Right kidney (tissue), 9 donors: Measurements from ENCODE around the gene DAND5.

ENCODE experiments used
- DNase-seq: peaks from one replicate; pipeline ENCODE4 v3.0.0-alpha.2; 2016
- long read RNA-seq, 8 donors: transcript quantifications; one replicate each; lab custom pipeline, GENCODE V29; 2026

Gene DAND5, protein sequence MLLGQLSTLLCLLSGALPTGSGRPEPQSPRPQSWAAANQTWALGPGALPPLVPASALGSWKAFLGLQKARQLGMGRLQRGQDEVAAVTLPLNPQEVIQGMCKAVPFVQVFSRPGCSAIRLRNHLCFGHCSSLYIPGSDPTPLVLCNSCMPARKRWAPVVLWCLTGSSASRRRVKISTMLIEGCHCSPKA
- long read RNA-seq, donor 1, result 0 reads
- long read RNA-seq, donor 2, result 0 reads
- long read RNA-seq, donor 3, result 0 reads
- long read RNA-seq, donor 4, partial matches to known transcripts, result 0 of 1 reads
- long read RNA-seq, donor 4, other reads (novel, unspliced or antisense), result 0 of 1 reads
- long read RNA-seq, donor 5, result 0 reads
- long read RNA-seq, donor 6, result 0 reads
- long read RNA-seq, donor 7, result 0 reads
- long read RNA-seq, donor 8, result 0 reads

GRCh38 chr19:12969292-12969988, at the start of gene DAND5:
Gene DAND5, plus strand, starts transcription at chr19:12969576. Its CDS starts 85 bp downstream, at chr19:12969661.
- DNase-seq, result no peak

DNA sequence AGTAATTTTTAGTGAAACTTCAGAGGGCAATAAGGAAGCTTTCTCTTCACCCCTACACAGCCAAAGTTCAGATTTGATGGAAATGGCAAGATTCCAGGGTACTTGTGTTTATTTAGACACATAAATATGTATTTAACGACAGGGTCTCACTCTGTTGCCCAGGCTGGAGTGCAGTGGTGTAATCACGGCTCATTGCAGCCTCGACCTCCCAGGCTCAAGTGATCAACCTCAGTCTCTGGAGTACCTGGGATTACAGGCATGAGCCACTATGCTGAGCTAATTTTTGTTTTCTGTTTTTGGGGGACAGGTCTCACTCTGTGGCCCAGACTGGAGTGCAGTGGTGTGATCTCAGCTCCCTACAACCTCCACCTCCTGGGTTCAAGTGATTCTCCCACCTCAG, 48.3 kb upstream of the DAND5 start:
- DNase-seq, result no peak

GRCh38 chr19:12922959-12923358, 46.4 kb upstream of the DAND5 start:
- DNase-seq, result no peak

DNA sequence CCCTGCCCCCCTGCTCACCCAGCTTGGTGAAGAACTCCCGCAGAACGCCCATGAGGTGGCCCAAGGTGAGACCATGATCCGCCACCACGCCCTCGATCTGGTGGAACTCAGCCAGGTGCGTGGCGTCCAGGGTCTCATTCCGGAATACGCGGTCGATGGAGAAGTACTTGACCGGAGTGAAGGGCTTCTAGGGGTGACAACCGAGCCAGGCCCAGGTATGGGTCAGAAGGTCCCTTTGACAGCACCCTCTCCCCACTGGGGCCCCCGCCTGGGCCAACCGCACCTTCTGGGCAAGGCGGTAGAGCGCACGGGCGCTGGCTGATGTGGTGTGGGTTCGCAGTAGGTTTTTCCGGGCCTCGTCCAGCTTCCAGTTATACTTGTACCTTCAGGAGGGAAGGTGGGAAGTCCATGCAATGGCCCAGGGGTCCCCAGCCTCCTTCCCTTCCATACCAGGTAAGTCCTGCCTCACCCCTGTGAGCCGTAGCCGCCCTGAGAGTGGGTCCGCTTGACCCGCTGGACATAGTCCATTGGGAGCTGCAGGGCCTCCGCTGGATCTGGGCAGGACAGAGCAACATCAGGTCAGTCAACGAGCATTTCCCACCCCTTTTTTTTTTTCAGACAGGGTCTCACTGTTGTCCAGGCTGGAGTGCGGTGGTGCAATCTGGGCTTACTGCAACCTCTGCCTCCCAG, 44.6 kb upstream of the DAND5 start:
- no peak for DNase-seq

- DNase-seq, result no peak
These were observed 39.3 kb upstream of the DAND5 start for GRCh38 chr19:12930002-12930645.

- no peak for DNase-seq
These were observed 36.7 kb upstream of the DAND5 start for GRCh38 chr19:12932392-12933286.

GRCh38 chr19:12933287-12934072, 35.9 kb upstream of the DAND5 start, which contains the start of gene FARSA:
Gene FARSA, minus strand, starts transcription at chr19:12933711. Its CDS starts 15 bp downstream, at chr19:12933696.
- peak; percentile 82 for DNase-seq

DNA sequence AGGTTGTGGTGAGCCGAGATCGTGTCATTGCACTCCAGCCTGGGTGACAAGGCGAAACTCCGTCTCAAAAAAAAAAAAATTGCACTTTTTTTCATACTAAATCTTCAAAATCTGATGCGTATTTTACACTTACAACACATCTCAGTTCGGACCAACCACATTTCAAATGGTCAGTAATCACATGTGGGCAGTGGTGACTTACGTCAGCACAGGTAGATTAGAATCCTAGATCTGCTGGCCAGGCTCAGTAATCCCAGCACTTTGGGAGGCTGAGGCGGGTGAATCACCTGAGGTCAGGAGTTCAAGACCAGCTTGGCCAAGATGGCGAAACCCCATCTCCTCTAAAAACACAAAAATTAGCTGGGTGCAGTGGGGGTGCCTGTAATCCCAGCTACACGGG, 34.3 kb upstream of the DAND5 start:
- DNase-seq, result no peak

DNA sequence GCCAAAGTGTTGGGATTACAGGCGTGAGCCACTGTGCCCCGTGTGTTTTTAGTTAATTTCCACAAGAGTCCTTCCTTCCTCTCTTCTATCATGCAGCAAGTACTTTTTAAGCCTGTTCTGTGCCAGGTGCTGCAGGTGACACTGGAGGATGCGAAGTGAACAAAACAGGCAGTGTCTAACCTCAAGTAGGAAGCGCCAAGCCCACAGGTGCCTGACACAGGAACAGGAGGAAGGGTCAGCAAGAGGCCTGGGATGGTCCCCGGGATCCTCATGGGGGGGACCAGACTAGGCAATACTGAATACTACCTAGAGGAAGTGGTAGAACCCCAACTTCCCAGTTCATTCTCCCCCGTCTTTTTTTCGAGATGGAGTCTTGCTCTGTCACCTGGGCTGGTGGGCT, 32.8 kb upstream of the DAND5 start:
- no peak for DNase-seq

- DNase-seq, result no peak
These were observed 32.1 kb upstream of the DAND5 start for GRCh38 chr19:12937093-12937926.

DNA sequence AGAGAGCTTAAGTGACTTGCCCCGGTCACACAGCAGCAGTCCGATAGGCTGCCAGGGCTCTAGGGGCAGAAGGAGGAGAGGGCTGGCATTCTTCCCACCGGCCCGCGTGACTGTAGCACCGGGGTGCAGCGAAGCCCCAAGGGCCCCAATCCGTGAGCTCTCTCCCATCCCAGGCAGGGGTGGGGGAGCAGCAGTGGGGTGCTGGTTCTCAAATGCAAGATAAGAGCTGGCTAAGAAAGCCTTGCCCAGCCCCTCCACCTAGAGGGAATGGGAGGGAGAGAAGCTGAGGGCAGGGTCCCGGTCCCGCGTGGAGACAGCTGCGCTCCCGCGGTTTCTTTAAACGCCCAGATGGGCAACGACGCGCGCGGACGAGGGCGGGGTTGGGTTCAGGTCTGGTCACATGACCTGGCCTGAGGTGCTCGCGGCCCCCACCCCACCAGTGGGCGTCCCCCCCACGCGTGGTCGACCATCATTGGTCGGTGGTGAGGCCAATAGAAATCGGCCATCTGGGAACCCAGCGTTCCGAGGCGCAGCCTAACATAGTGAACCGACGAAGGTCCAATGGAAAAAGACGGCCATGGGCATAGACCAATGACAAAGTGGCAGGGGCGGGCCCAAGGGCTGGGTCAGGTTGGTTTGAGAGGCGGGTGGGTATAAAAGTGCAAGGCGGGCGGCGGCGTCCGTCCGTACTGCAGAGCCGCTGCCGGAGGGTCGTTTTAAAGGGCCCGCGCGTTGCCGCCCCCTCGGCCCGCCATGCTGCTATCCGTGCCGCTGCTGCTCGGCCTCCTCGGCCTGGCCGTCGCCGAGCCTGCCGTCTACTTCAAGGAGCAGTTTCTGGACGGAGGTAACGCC, 31.2 kb upstream of the DAND5 start, which contains the start of gene CALR:
CALR (plus strand) TSS at position 683 of the 852 bp plus-strand sequence; CDS start at position 754, 71 bp downstream.
- peak; percentile 91 for DNase-seq

- no peak for DNase-seq
These were observed 30.4 kb upstream of the DAND5 start for GRCh38 chr19:12938779-12939601.

DNA sequence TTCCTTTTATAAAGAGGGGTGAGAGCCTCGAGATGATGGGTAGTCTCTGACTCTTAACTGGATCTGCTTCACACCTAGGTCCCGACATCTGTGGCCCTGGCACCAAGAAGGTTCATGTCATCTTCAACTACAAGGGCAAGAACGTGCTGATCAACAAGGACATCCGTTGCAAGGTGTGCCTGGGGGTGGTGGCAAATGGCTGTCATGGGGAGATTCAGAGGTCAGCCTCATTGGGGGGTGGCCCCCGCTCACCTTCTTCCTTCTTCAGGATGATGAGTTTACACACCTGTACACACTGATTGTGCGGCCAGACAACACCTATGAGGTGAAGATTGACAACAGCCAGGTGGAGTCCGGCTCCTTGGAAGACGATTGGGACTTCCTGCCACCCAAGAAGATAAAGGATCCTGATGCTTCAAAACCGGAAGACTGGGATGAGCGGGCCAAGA, 29.4 kb upstream of the DAND5 start:
- no peak for DNase-seq

- DNase-seq, result no peak
These were observed 28.5 kb upstream of the DAND5 start for GRCh38 chr19:12940897-12941296.

- no peak for DNase-seq
These were observed 25.8 kb upstream of the DAND5 start for GRCh38 chr19:12943437-12944044.

- no peak for DNase-seq
These were observed 25.2 kb upstream of the DAND5 start for GRCh38 chr19:12944104-12944674.
